Neural cell (in vitro differentiated cells): Measurements from ENCODE around the gene AVPI1. TPM values are rescaled to one million over a fixed set of nuclear protein-coding genes. Genes with fewer than 3 reads are reported as not detected.
A peak's percentile ranks its signal among the peaks of the same experiment; 100 is the strongest.

ENCODE experiments used
- H2AFZ ChIP-seq: fragments of 200-600, 300-800 bp; sonication (generic), shearing (Covaris generic); 2 replicates; pipeline ENCODE4 v1.6.0; 2014; ENCODE audit warnings: low read depth, mild to moderate bottlenecking, antibody characterized with exemption, low read length, moderate library complexity
- H3F3A ChIP-seq: fragments of 200-600 bp; shearing (Covaris generic); 2 replicates; pipeline ENCODE4 v1.6.1; 2016; ENCODE audit warnings: mild to moderate bottlenecking, moderate library complexity, mixed read lengths, antibody characterized with exemption, low read length; ENCODE audit not compliant: insufficient read depth, poor library complexity, severe bottlenecking
- H3K27ac ChIP-seq: fragments of 200-600, 300-800 bp; sonication (generic), shearing (Covaris generic); 2 replicates; pipeline ENCODE4 v1.5.1; 2014; ENCODE audit warnings: mild to moderate bottlenecking, low read length, moderate library complexity
- H3K27me3 ChIP-seq: fragments of 300-800, 200-600 bp; sonication (generic), shearing (Covaris generic); 2 replicates; pipeline ENCODE4 v1.6.0; 2014; ENCODE audit warnings: mild to moderate bottlenecking, low read depth, low read length, moderate library complexity; ENCODE audit not compliant: insufficient read depth
- H3K36me3 ChIP-seq: fragments of 300-800, 200-600 bp; sonication (generic), shearing (Covaris generic); 2 replicates; pipeline ENCODE4 v1.5.1; 2014; ENCODE audit warnings: mild to moderate bottlenecking, antibody characterized with exemption, low read length, moderate library complexity; ENCODE audit not compliant: insufficient read depth
- H3K4me2 ChIP-seq: fragments of 300-800, 200-600 bp; sonication (generic), shearing (Covaris generic); 2 replicates; pipeline ENCODE4 v1.6.0; 2014; ENCODE audit warnings: mild to moderate bottlenecking, low read length
- H3K4me3 ChIP-seq: fragments of 300-800, 200-600 bp; sonication (generic), shearing (Covaris generic); 2 replicates; pipeline ENCODE4 v1.5.1; 2014; ENCODE audit warnings: mild to moderate bottlenecking, low read length, moderate library complexity
- H3K79me2 ChIP-seq: fragments of 200-600 bp; shearing (Covaris generic); replicated peaks from 2 replicates; pipeline ENCODE4 v1.6.0; 2014; ENCODE audit warnings: mild to moderate bottlenecking, low read length, moderate library complexity; ENCODE audit not compliant: insufficient read depth
- H3K9ac ChIP-seq: fragments of 300-800, 200-600 bp; sonication (generic), shearing (Covaris generic); 2 replicates; pipeline ENCODE4 v1.6.1; 2016; ENCODE audit warnings: mild to moderate bottlenecking, low read length, mixed read lengths
- H3K9me2 ChIP-seq: fragments of 200-600 bp; shearing (Covaris generic); 2 replicates; pipeline ENCODE4 v1.6.1; 2016; ENCODE audit warnings: mild to moderate bottlenecking, low read length, mixed read lengths; ENCODE audit not compliant: insufficient read depth
- H3K9me3 ChIP-seq: fragments of 200-600, 300-800 bp; sonication (generic), shearing (Covaris generic); 2 replicates; pipeline ENCODE4 v1.6.1; 2016; ENCODE audit warnings: mild to moderate bottlenecking, mixed run types, low read length, moderate library complexity, mixed read lengths
- H4K20me1 ChIP-seq: fragments of 200-600 bp; shearing (Covaris generic); 2 replicates; pipeline ENCODE4 v1.6.1; 2016; ENCODE audit warnings: mild to moderate bottlenecking, mixed run types; ENCODE audit not compliant: insufficient read depth
- EP300 ChIP-seq: fragments of 450-650 bp; conservative IDR thresholded peaks from 2 replicates; pipeline ENCODE4 v1.6.1; 2014; ENCODE audit warnings: antibody characterized with exemption, mild to moderate bottlenecking, moderate library complexity; ENCODE audit not compliant: poor library complexity, severe bottlenecking
- EZH2 ChIP-seq: fragments of 200-600, 300-800 bp; shearing (Covaris generic), sonication (generic); IDR thresholded peaks from 2 replicates; pipeline ENCODE4 v1.6.1; 2014; ENCODE audit warnings: antibody characterized with exemption, low read length, borderline replicate concordance, mild to moderate bottlenecking; ENCODE audit not compliant: insufficient read depth, poor library complexity, severe bottlenecking
- MXI1 ChIP-seq: fragments of 450-650 bp; conservative IDR thresholded peaks from 2 replicates; pipeline ENCODE4 v1.6.1; 2014; ENCODE audit warnings: antibody characterized with exemption, mild to moderate bottlenecking; ENCODE audit not compliant: poor library complexity, severe bottlenecking
- POLR2AphosphoS5 ChIP-seq: IDR thresholded peaks from 2 replicates; pipeline ENCODE4 v1.6.1; 2012
- RAD21 ChIP-seq: fragments of 450-650 bp; conservative IDR thresholded peaks from 2 replicates; pipeline ENCODE4 v1.6.1; 2014; ENCODE audit warnings: antibody characterized with exemption, mild to moderate bottlenecking, moderate library complexity
- SMC3 ChIP-seq: fragments of 450-650 bp; conservative IDR thresholded peaks from 2 replicates; pipeline ENCODE4 v1.6.1; 2014; ENCODE audit warnings: antibody characterized with exemption, mild to moderate bottlenecking, moderate library complexity; ENCODE audit not compliant: poor library complexity
- TAF1 ChIP-seq: IDR thresholded peaks from 2 replicates; pipeline ENCODE4 v1.6.1; 2012; ENCODE audit warnings: low read depth
- polyA minus RNA-seq: library from RNA; depleted of rRNA, polyadenylated mRNA; stranded (reverse); fragments of >200 nt; gene quantifications from 2 replicates; pipeline ENCODE4 v1.2.3, GENCODE V29; 2014
- polyA plus RNA-seq: library from polyadenylated mRNA; depleted of rRNA; stranded (reverse); fragments of >200 nt; gene quantifications from 2 replicates; pipeline ENCODE4 v1.2.3, GENCODE V29; 2014
- TF ChIP-seq, protein P1 (sequence below): fragments of 450-650 bp; IDR thresholded peaks from 2 replicates; pipeline ENCODE4 v1.5.1; 2014; ENCODE audit warnings: antibody characterized with exemption, mild to moderate bottlenecking, moderate library complexity; ENCODE audit not compliant: poor library complexity, severe bottlenecking
- TF ChIP-seq, protein P2 (sequence below): IDR thresholded peaks from 2 replicates; pipeline ENCODE4 v1.6.1; 2012; ENCODE audit warnings: borderline replicate concordance

The AVPI1 gene, protein sequence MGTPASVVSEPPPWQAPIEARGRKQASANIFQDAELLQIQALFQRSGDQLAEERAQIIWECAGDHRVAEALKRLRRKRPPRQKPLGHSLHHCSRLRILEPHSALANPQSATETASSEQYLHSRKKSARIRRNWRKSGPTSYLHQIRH
- polyA plus RNA-seq (0.94 and 1.3 TPM in 2 replicates), polyA minus RNA-seq (1.5 and 2.5 TPM in 2 replicates)

DNA sequence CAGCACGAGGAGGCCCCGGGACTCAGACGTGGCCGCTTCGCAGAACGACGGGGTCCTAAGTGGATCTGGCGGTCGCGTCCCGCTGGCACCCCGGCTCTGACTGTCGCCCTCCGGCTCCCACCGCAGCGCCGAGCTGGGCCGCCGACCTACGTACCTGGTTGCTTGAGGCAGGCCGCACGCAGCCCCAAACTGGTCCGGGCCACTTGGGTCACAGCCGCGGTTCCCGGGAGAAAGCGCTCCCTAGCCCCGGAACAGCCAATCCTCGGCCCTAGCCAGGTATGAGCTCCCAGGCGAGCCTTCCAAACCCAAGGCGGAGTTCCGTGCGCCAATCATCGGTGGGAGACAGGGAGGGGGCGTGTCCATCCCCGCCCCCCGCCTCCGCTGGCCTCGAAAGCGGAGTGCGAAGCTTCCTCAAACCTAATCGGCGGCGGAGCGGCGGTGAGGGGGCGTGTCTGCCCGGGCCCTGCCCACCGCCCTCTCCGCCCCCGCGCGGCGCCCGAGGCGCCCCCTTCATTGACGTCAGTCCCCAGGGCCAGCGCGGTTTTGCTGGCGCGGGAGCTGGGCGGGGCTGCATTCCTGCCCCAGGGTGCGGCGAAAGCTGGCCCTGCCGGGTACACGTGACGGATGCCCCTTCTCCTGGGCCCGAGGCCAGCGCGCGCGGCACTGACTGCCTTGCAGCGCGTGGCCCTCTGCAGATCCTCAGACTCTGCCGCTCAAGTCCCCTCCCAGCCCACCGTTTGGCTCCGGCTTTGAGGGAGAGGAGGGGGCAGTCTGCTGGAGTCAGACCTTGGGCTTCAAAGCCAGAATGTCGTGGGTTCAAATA is at the start of gene AVPI1:
Gene AVPI1 (minus strand): TSS at position 280 of the 823 bp plus-strand sequence. CDS start 7,336 bp downstream, outside the sequence.
- Histone ChIP-seq H3K27ac (no peak within 1 kb of the TSS), H3K9me3 (no peaks in the 10 kb centered on the region), H3K9me2 (no peaks in the 10 kb centered on the region), H2AFZ (peak within 1 kb of the TSS; percentile 88), H3K4me2 (peak within 1 kb of the TSS; percentile 66), H3K27me3 (no peaks in the 10 kb centered on the region), H3F3A (peaks cover 6% of the 10 kb centered on the region), H4K20me1 (no peaks in the 10 kb centered on the region), H3K36me3 (no peaks in the 10 kb centered on the region), H3K4me3 (peak within 1 kb of the TSS; percentile 90), H3K9ac (peak within 1 kb of the TSS; percentile 73), H3K79me2 (no peaks in the 10 kb centered on the region)
- TF ChIP-seq TAF1, result no peak
- peak; percentile 42 for TF ChIP-seq EP300
- TF ChIP-seq POLR2AphosphoS5, result peak; percentile 50
- TF ChIP-seq MXI1, result peak; percentile 54
- TF ChIP-seq, protein P1, sequence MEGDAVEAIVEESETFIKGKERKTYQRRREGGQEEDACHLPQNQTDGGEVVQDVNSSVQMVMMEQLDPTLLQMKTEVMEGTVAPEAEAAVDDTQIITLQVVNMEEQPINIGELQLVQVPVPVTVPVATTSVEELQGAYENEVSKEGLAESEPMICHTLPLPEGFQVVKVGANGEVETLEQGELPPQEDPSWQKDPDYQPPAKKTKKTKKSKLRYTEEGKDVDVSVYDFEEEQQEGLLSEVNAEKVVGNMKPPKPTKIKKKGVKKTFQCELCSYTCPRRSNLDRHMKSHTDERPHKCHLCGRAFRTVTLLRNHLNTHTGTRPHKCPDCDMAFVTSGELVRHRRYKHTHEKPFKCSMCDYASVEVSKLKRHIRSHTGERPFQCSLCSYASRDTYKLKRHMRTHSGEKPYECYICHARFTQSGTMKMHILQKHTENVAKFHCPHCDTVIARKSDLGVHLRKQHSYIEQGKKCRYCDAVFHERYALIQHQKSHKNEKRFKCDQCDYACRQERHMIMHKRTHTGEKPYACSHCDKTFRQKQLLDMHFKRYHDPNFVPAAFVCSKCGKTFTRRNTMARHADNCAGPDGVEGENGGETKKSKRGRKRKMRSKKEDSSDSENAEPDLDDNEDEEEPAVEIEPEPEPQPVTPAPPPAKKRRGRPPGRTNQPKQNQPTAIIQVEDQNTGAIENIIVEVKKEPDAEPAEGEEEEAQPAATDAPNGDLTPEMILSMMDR, result no peak
- TF ChIP-seq EZH2, result no peak
- TF ChIP-seq SMC3, result peak; percentile 19
- TF ChIP-seq, protein P2, sequence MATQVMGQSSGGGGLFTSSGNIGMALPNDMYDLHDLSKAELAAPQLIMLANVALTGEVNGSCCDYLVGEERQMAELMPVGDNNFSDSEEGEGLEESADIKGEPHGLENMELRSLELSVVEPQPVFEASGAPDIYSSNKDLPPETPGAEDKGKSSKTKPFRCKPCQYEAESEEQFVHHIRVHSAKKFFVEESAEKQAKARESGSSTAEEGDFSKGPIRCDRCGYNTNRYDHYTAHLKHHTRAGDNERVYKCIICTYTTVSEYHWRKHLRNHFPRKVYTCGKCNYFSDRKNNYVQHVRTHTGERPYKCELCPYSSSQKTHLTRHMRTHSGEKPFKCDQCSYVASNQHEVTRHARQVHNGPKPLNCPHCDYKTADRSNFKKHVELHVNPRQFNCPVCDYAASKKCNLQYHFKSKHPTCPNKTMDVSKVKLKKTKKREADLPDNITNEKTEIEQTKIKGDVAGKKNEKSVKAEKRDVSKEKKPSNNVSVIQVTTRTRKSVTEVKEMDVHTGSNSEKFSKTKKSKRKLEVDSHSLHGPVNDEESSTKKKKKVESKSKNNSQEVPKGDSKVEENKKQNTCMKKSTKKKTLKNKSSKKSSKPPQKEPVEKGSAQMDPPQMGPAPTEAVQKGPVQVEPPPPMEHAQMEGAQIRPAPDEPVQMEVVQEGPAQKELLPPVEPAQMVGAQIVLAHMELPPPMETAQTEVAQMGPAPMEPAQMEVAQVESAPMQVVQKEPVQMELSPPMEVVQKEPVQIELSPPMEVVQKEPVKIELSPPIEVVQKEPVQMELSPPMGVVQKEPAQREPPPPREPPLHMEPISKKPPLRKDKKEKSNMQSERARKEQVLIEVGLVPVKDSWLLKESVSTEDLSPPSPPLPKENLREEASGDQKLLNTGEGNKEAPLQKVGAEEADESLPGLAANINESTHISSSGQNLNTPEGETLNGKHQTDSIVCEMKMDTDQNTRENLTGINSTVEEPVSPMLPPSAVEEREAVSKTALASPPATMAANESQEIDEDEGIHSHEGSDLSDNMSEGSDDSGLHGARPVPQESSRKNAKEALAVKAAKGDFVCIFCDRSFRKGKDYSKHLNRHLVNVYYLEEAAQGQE, result no peak
- TF ChIP-seq RAD21, result no peak

DNA sequence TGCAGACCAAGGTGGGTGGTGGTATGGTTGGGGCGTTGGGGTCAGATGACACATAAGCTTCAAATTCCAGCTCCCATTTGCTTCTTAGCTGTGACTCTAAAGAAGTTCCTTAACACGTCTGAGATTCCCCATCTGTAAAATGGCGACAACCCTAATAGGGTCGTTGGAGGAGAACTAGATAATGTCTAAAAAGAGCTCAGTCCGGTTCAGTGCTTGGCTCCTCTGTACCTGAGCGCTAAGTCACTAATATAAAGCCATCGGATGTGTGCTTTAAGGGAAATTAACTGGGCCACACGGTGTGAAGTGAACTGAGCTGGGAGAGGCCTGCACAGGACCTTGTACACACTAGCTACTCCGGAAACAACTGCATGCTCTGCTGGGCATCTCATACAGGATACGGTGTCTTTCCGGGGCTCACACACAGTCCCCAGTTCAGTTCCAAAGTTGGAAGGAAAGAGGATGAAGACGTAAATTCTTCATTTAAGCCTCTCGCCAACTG is 49.4 kb upstream of the AVPI1 start:
- no peaks in the 10 kb centered on the region for H3K36me3 ChIP-seq
- H3K9me3 ChIP-seq, result no peaks in the 10 kb centered on the region
- H4K20me1 ChIP-seq, result no peaks in the 10 kb centered on the region
- H3F3A ChIP-seq, result no peaks in the 10 kb centered on the region
- peak overlapping the region; percentile 97 for H3K4me3 ChIP-seq
- TF ChIP-seq RAD21, result no peak
- TF ChIP-seq MXI1, result no peak
- TF ChIP-seq SMC3, result no peak
- TF ChIP-seq EZH2, result no peak
- no peak for TF ChIP-seq TAF1
- H3K27ac ChIP-seq, result no peak overlapping the region
- H3K9me2 ChIP-seq, result no peaks in the 10 kb centered on the region
- H3K27me3 ChIP-seq, result no peaks in the 10 kb centered on the region
- peak overlapping the region; percentile 16 for H2AFZ ChIP-seq
- H3K9ac ChIP-seq, result no peak overlapping the region
- no peak overlapping the region for H3K4me2 ChIP-seq
- peaks cover 29% of the 10 kb centered on the region for H3K79me2 ChIP-seq
